Activated naive CD8-positive, alpha-beta T cell treated with anti-CD3 and anti-CD28 coated beads, Interleukin-2, amount 50 U/mL, for 16 hours (primary cell): ENCODE results near the gene TNFAIP1.

ENCODE experiments used
- DNase-seq: peaks from one replicate; pipeline ENCODE4 v3.0.0-alpha.2; 2020; ENCODE audit warnings: low read depth, low spot score

TNFAIP1 gene

DNA sequence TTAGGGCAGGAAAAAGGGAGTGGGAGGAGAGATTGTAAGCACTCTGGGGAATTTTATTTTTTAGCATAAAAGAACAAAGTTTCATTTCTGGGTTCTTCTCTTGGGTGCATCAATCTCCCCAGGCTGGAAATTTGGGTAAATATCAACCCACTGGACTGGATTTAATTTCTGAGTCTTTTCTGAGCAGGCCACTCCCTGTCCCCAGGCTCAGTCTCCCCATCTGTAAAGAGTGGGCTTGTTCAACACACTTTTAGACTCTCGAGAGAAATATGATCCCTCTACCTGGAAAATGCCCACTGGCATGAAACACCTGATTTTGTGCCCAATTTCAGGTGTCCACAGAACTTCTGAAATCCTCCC lies 35.2 kb downstream of the TNFAIP1 start:
- DNase-seq: no peak

DNA sequence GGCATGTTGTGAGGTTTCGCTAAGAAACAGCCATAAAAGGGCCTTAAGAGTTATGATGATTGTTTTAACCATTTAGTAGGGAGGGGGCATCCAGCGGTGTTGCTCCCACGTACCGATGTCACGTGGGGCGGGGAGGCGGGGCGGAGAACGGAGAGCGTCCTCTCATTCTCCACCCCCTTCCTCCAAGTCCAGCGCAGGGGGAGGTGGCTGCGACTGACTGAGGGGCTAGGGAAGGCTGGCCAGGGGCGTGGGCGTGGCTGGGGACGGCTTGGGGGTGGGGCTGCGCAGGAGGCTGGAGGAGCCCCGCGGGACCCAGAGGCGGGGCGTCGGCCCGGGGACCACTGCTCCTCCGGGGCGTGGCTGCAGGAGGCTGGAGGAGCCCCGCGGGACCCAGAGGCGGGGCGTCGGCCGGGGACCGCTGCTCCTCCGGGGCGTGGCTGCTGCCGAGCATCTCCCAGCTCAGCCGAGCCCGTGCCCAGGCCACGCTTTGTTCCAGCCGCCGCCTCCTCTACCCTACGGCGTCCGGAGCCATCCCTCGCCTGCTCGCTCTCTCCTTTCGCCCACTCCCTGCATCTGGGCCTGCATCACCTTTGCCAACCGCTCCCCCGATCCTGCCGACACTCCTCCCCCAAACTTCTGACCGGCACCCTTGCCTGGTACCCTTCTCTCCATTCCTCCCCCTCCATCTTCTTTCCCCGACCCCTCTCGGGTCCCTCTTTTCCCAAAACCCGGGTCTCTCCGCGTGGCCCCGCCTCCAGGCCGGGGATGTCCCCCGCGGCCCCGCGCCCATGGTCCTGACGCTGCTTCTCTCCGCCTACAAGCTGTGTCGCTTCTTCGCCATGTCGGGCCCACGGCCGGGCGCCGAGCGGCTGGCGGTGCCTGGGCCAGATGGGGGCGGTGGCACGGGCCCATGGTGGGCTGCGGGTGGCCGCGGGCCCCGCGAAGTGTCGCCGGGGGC lies 36.0 kb downstream of the TNFAIP1 start, which contains the start of gene SARM1:
SARM1 (plus strand) TSS at position 450 of the 958 bp plus-strand sequence; CDS start at position 789, 339 bp downstream.
- peak; percentile 73 for DNase-seq

DNA sequence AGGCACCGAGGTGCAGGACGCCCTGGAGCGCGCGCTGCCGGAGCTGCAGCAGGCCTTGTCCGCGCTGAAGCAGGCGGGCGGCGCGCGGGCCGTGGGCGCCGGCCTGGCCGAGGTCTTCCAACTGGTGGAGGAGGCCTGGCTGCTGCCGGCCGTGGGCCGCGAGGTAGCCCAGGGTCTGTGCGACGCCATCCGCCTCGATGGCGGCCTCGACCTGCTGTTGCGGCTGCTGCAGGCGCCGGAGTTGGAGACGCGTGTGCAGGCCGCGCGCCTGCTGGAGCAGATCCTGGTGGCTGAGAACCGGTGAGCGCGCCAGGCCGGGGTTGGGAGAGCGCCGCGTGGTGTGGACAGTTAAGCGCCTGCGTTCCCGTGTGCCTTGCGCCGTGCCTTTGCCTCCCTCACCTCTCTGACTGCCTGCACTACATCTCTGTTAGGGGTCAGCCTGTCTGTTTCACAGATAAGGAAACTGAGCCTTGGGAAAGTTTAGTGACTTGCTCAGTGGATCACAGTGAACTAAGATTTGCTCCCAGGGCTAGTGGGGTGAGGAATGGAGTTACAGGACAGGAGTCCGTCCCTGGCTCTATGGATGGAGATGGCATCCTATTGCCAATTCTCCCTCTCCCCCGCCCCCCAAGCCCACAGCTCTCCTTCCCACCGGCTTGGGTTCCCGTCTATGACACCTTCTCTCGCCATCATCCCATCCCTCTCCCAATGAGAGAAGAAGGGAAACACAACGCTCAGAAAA lies 36.8 kb downstream of the TNFAIP1 start:
- DNase-seq: no peak

DNA sequence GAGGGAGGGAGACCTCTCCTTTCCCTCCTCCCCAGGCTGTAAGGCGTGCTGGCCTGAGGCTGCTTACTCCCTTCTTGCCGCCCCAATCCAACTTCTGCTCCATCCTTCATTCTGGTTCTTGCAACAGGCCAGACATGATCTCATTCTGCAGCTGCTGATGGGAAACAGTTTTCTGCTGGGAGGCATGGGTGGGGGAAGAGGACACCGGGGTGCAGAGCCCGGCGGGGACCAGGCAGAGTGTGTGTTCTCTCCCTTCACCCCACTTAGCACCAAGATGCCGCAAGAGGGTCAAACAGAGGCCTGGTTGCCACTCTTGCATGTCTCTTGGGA lies 37.3 kb downstream of the TNFAIP1 start:
- DNase-seq: no peak

DNA sequence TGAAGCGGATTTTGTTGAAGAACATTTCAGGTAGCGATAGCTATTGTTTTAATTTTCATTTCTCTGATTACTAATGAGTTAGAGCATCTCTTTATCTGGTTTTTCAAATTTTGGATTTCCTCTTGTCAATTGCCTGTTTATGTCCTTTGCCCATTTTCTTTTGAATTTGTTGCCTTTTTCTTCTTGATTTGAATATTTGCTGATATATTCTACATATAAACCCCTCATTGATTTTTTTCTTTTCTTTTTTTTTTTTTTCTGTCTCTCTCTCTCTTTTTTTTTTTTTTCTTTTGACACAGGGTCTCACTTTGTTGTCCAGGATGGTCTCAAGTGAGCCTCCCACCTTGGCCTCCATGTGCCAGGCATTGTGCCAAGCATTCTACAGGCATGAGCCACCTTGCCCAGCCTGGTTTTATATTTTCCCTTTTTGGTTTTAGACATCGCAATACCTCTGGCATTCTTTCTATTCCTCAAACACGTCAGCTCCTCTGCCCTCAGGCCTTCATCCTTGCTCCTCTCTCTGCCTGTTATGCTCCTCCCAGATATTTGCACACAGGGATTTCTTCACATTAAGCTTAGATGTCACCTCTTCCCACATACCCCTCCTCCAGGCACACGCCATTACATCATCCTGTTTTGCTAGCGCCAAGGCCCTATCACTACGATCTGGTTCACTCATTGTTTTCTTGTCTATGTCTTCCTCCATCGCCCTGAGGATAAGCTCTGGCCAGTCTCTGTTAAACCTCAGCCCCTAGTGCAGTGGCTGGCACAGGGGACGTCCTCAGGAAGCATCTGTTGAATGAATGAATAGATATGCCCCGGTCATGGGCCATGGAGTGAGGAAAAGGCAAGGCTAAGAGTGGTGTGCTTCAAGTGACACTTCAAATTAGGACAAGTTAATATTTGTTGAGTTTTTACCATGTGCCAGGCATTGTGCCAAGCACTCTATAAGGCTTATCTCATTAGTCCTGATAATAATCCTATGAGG lies 44.5 kb downstream of the TNFAIP1 start:
- DNase-seq: no peak

DNA sequence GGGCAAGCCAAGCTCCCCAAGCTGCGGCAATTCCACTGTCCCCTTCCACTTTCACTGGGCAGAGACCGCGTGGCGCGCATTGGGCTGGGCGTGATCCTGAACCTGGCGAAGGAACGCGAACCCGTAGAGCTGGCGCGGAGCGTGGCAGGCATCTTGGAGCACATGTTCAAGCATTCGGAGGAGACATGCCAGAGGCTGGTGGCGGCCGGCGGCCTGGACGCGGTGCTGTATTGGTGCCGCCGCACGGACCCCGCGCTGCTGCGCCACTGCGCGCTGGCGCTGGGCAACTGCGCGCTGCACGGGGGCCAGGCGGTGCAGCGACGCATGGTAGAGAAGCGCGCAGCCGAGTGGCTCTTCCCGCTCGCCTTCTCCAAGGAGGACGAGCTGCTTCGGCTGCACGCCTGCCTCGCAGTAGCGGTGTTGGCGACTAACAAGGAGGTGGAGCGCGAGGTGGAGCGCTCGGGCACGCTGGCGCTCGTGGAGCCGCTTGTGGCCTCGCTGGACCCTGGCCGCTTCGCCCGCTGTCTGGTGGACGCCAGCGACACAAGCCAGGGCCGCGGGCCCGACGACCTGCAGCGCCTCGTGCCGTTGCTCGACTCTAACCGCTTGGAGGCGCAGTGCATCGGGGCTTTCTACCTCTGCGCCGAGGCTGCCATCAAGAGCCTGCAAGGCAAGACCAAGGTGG lies 45.7 kb downstream of the TNFAIP1 start:
- DNase-seq: no peak

DNA sequence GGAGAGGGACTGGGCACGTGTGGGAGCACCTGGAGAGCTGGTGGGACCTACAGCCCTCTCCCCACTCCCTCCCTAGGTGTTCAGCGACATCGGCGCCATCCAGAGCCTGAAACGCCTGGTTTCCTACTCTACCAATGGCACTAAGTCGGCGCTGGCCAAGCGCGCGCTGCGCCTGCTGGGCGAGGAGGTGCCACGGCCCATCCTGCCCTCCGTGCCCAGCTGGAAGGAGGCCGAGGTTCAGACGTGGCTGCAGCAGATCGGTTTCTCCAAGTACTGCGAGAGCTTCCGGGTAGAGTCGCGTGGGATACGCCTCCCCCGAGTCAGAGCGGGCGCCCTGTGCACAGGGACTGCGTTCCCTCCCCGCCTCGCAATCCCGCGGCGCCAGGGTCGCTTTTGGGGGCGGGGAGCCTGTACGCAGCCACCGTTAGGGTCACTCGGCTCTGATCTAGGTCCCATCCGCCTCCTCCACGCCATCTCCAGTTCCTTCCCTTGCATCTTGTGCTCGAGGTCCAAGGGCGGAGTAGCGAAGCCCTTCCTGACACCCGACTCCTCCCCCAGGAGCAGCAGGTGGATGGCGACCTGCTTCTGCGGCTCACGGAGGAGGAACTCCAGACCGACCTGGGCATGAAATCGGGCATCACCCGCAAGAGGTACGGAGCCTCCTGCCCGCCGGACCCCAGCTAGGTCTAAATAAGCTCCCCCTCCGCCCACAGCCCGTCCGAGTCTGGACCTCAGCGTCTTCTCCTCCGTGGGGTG lies 48.9 kb downstream of the TNFAIP1 start:
- peak; percentile 20 for DNase-seq

DNA sequence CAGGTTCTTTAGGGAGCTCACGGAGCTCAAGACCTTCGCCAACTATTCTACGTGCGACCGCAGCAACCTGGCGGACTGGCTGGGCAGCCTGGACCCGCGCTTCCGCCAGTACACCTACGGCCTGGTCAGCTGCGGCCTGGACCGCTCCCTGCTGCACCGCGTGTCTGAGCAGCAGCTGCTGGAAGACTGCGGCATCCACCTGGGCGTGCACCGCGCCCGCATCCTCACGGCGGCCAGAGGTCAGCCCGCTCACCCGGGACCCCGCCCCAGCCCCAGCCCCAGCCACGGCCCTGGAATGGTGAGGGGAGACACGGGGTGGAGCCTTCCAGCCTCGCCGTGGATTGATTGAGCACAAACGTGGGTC lies 49.5 kb downstream of the TNFAIP1 start:
- no peak for DNase-seq

DNA sequence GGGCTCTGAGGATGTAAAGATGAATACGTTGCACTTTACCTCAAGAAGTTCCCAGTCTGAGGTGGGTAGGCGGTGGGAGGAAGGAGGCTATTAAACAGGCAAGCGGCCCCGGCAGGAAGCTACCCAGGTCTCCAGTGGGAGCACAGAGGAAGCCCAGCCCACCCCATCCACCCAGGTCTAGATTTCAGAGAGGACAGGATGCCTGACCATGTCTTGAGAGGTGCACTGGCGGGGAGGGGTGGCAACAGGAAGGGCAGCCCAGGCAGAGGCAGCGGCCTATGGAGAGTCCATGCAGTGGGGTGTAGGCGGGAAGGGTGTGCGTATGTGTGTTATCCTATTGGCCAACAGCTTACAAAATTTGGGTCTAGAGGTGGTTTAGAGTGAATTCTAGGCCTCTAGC lies 49.8 kb downstream of the TNFAIP1 start:
- no peak for DNase-seq

DNA sequence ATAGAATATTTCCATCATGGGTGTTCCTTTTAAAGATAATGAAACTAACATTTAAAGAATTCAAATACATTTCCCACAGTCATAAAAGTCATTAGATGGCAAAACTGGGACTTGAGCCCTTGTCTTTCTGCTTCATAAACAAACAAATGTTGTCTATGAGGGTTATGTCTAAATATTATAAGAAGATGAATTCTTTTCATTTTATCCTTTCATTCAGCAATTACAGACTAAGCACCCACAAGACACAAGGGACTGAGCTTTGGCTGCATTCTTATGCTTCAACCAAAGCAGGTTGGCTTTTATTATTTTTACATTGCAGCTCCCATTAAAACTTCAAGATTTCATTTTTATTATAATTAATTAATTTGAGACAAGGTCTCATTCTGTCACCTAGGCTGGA lies 50.8 kb downstream of the TNFAIP1 start:
- DNase-seq: no peak

DNA sequence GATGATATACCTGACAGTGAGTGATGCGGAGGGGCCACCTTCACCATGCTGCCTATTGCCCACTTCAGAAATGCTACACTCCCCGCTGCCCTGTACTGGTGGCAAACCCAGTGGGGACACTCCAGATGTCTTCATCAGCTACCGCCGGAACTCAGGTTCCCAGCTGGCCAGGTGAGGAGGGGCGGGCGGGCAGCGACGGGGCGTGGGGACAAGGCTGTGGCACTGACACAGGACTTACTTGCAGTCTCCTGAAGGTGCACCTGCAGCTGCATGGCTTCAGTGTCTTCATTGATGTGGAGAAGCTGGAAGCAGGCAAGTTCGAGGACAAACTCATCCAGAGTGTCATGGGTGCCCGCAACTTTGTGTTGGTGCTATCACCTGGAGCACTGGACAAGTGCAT lies 52.5 kb downstream of the TNFAIP1 start:
- DNase-seq: no peak

DNA sequence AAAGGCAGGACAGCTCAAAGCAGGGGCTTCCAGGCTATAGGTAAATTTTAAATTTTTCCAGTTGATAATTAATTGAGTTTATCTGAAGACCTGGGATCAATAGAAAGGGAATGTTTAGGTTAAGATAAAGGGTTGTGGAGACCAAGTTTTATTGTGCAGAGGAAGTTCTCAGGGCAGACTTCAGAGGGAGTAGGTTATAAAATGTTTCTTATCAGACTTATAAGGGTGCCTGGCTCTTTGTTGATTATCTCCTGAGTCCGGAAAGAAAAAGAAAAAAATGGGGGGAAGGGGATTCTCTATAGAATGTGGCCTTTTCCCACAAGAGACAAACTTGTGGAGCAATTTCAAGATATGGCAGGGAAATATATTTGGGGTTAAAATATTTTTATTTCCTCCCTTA lies 54.6 kb downstream of the TNFAIP1 start:
- no peak for DNase-seq

DNA sequence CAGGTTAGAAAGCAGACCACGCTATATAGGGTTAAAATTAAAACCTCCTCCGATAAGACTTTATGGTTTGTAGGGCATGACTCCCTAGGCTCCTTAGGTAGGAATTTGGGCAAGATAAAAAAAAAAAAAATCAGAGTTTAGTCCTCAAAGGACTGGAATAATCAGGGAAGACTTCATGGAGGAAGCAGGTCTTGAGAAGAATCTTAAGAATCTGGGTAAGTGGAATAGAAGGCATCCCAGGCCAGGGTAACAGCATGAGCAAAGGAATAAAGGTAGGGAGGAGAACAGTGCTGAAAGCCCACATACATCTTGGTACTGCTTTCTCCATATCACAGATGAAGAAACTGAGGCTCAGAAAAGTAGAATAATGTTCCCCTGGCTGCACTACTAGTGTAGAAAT lies 55.0 kb downstream of the TNFAIP1 start:
- DNase-seq: no peak

DNA sequence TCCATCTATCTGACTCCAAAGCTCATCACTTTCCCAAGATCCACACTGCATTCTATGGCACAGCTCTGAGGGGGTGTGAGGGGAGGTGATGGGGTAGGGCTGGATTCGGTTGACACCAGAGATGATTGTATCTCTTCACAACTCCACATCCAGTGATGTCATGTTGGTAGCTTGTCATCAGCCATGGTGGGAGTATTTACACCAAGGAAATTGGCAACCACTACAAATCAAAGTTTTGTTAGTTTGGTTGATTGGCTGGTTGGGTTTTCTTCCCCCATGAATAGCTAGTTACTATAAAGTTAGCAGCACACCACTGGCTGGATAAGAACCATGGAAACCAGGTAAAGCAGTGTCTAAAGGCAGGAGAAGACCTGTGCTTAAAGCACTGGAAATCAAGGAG lies 55.4 kb downstream of the TNFAIP1 start:
- no peak for DNase-seq

DNA sequence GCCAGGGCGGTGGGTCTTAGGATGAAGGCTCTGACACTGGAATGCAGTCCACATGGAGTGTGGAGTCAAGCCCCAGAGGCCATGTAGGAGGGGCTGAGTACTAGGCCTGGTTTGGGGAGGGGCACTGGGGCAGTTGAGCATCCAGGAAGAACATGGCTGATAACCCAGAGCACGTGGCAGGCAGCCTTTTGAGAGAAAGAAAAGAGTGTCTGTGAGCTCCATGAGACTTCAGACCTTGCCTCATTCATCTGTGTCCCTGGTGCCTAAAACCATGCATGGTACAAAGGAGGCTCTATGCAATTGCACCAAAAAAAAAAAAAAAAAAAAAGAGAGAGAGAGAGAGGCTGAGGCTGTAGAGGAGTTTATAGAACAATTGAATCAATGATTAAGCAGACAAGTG lies 55.8 kb downstream of the TNFAIP1 start:
- no peak for DNase-seq

DNA sequence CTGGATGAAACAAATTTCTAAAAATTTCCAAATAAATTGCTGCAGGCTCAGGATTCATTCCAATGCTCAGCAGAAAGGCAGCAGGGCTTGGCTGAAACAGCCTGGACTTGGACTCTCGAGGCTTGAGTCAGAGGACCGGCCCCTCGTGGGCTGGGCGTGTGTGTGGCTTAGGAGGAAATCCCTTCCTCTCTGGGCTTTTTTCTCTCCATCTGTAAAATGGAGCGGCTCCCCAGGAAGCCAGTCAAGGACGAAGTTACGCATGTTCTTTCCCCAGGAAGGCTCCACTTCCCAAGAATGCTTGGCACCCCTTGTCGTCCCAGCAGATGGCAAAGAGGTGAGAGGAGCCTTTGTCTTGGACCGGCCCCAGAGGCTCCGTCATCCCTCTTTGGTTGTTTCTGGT lies 56.9 kb downstream of the TNFAIP1 start:
- DNase-seq: no peak

DNA sequence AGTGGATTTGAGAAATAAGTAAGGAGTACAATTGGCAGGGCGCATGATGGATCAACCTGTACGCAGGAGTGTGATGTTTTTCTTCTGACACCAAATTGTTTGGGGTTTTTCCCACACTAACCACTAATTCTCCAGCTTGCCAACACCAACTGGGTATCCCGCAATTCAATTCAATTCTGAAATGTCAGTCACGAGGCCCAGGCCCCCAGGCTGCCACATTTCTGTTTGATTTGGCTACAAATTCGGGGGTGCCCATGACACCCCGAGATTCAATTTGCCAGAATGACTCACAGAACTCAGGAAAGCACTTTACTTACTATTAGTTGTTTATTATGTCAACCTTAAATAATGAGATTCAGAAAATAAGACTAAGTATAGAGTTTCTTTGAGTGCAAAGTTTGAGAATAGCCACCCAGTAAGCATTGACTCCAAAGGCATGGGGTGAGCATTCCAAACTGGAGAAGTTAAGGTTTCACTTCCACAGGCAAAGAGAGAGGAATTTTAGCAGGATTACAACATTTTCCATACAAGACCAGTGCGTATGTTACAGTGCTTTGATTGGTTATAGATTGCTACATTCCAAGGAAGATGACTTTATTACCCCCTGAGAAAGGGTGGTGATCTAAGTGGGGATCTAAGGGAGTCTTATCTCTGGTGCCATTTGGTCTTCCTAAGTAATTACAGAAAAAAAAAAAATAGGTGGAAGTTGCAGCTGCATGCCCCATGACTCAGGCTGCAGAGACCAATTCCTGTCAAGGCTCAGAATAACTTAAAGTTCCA lies 59.0 kb downstream of the TNFAIP1 start:
- no peak for DNase-seq

DNA sequence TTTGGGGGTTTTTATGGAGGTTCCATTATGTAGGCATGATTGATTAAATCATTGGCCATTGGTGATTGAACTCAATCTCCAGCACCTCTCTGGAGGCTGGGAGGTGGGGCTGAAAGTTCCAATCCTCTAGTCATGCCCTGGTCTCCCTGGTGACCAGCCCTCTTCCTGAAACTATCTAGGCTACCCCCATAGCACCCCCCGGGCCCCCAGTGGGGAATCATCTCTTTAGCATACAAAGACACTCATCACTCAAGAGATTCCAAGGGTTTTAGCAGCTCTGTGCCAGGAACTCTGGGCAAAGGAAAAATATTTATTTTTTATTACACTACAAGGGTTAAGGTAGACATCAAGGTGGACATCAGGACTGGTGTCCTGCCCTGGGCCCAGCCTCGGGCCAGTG lies 59.9 kb downstream of the TNFAIP1 start:
- DNase-seq: no peak

DNA sequence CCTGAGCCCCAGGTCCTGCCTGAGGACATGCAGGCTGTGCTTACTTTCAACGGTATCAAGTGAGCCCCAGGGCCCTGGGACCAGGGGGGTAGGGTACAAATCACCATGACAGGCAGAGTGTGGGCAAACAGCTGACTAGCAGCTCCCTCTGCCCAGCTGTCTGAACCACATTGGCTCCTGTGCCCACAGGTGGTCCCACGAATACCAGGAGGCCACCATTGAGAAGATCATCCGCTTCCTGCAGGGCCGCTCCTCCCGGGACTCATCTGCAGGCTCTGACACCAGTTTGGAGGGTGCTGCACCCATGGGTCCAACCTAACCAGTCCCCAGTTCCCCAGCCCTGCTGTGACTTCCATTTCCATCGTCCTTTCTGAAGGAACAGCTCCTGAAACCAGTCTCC lies 60.4 kb downstream of the TNFAIP1 start:
- no peak for DNase-seq
